ENCODE data around the gene MAPRE2.

The MAPRE2 gene

DNA sequence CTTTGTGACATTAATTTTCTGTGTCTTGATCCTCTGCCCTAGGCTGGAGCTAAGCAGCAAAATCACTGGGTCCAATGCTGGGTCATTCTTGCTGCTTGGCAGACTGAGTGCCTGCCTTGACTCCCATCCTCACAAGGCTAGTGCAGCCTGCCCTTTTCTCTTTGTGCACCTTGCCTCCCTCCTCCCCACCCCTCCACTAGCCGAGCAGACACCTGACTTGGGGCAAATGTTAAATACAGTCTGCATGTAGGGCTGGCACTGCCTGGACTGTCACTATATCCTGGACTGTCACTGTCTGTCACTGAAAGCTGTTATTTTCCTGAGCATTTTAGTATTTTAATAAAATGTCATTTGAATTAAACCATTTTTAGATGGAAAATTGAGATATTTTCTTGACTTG lies 33.4 kb downstream of the MAPRE2 start:
- no peaks in the 10 kb centered on the region for H3K27me3 ChIP-seq (ENCODE audit: low read depth, low read length)
- H3K27ac ChIP-seq (ENCODE audit: low read length): no peak overlapping the region
- H3K9me3 ChIP-seq (ENCODE audit: insufficient read depth, low read length): no peaks in the 10 kb centered on the region
- no peak overlapping the region for H3K4me2 ChIP-seq (ENCODE audit: low read length)
- H3K9ac ChIP-seq (ENCODE audit: low read length): no peak overlapping the region
- H3K4me3 ChIP-seq (ENCODE audit: low read length): no peak overlapping the region
- TF ChIP-seq EZH2phosphoT487 (IDR thresholded peaks at IDR 0.05; ENCODE audit: low read depth) (no peak), CTCF (IDR thresholded peaks at IDR 0.05; ENCODE audit: low read depth, low read length) (no peak)
- peaks cover 14% of the 10 kb centered on the region for H3K4me1 ChIP-seq (ENCODE audit: low read length)
- peaks cover 59% of the 10 kb centered on the region for H4K20me1 ChIP-seq (ENCODE audit: insufficient read depth, low read length)
- H3K79me2 ChIP-seq (ENCODE audit: low read length): peaks cover 41% of the 10 kb centered on the region
- H2AFZ ChIP-seq (ENCODE audit: low read depth, low read length): no peak overlapping the region
- peaks cover 43% of the 10 kb centered on the region for H3K36me3 ChIP-seq (replicated peaks; ENCODE audit: low read depth, low read length)

GRCh38 chr18:35075132-35075531 lies 33.9 kb downstream of the MAPRE2 start:
- Histone ChIP-seq H3K79me2 (ENCODE audit: low read length) (peaks cover 40% of the 10 kb centered on the region), H3K27ac (ENCODE audit: low read length) (no peak overlapping the region), H3K4me3 (ENCODE audit: low read length) (no peak overlapping the region), H3K9me3 (ENCODE audit: insufficient read depth, low read length) (no peaks in the 10 kb centered on the region), H3K9ac (ENCODE audit: low read length) (no peak overlapping the region), H3K4me1 (ENCODE audit: low read length) (peaks cover 14% of the 10 kb centered on the region), H4K20me1 (ENCODE audit: insufficient read depth, low read length) (peaks cover 60% of the 10 kb centered on the region), H3K36me3 (replicated peaks; ENCODE audit: low read depth, low read length) (peaks cover 47% of the 10 kb centered on the region), H2AFZ (ENCODE audit: low read depth, low read length) (no peak overlapping the region), H3K27me3 (ENCODE audit: low read depth, low read length) (no peaks in the 10 kb centered on the region), H3K4me2 (ENCODE audit: low read length) (no peak overlapping the region)
- TF ChIP-seq EZH2phosphoT487 (IDR thresholded peaks at IDR 0.05; ENCODE audit: low read depth) (no peak), CTCF (IDR thresholded peaks at IDR 0.05; ENCODE audit: low read depth, low read length) (no peak)

- H3K79me2 ChIP-seq (ENCODE audit: low read length): peaks cover 51% of the 10 kb centered on the region
- H4K20me1 ChIP-seq (ENCODE audit: insufficient read depth, low read length): peaks cover 65% of the 10 kb centered on the region
- peaks cover 14% of the 10 kb centered on the region for H3K4me1 ChIP-seq (ENCODE audit: low read length)
- no peak overlapping the region for H2AFZ ChIP-seq (ENCODE audit: low read depth, low read length)
- no peaks in the 10 kb centered on the region for H3K27me3 ChIP-seq (ENCODE audit: low read depth, low read length)
- no peak overlapping the region for H3K4me2 ChIP-seq (ENCODE audit: low read length)
- H3K9ac ChIP-seq (ENCODE audit: low read length): no peak overlapping the region
- TF ChIP-seq EZH2phosphoT487 (IDR thresholded peaks at IDR 0.05; ENCODE audit: low read depth) (no peak), CTCF (IDR thresholded peaks at IDR 0.05; ENCODE audit: low read depth, low read length) (no peak)
- H3K27ac ChIP-seq (ENCODE audit: low read length): no peak overlapping the region
- peaks cover 48% of the 10 kb centered on the region for H3K36me3 ChIP-seq (replicated peaks; ENCODE audit: low read depth, low read length)
- no peak overlapping the region for H3K4me3 ChIP-seq (ENCODE audit: low read length)
- no peaks in the 10 kb centered on the region for H3K9me3 ChIP-seq (ENCODE audit: insufficient read depth, low read length)
These were observed 35.1 kb downstream of the MAPRE2 start for GRCh38 chr18:35076135-35076924.

- no peaks in the 10 kb centered on the region for H3K27me3 ChIP-seq (ENCODE audit: low read depth, low read length)
- H3K4me1 ChIP-seq (ENCODE audit: low read length): peaks cover 3% of the 10 kb centered on the region
- peaks cover 70% of the 10 kb centered on the region for H4K20me1 ChIP-seq (ENCODE audit: insufficient read depth, low read length)
- H3K4me2 ChIP-seq (ENCODE audit: low read length): no peak overlapping the region
- no peak overlapping the region for H3K9ac ChIP-seq (ENCODE audit: low read length)
- no peak overlapping the region for H2AFZ ChIP-seq (ENCODE audit: low read depth, low read length)
- H3K9me3 ChIP-seq (ENCODE audit: insufficient read depth, low read length): no peaks in the 10 kb centered on the region
- H3K79me2 ChIP-seq (ENCODE audit: low read length): peaks cover 62% of the 10 kb centered on the region
- H3K27ac ChIP-seq (ENCODE audit: low read length): no peak overlapping the region
- TF ChIP-seq EZH2phosphoT487 (IDR thresholded peaks at IDR 0.05; ENCODE audit: low read depth): no peak
- no peak for TF ChIP-seq CTCF (IDR thresholded peaks at IDR 0.05; ENCODE audit: low read depth, low read length)
- H3K4me3 ChIP-seq (ENCODE audit: low read length): no peak overlapping the region
- peaks cover 44% of the 10 kb centered on the region for H3K36me3 ChIP-seq (replicated peaks; ENCODE audit: low read depth, low read length)
These were observed 36.7 kb downstream of the MAPRE2 start for GRCh38 chr18:35077937-35078336.
